NB4 (cell line): ENCODE measurements around the gene ADGRG7.

Experiments used
- DNase-seq: peaks from one replicate; pipeline ENCODE4 v3.0.0; 2010; ENCODE audit warnings: low read depth
- H3K4me3 ChIP-seq: one replicate; pipeline ENCODE4 v1.5.1; 2011; ENCODE audit warnings: mild to moderate bottlenecking, low read depth, low read length, moderate library complexity
- CTCF ChIP-seq: IDR thresholded peaks from one replicate; pipeline ENCODE4 v1.5.1; 2012; ENCODE audit warnings: low read depth, low read length
- MAX ChIP-seq: IDR thresholded peaks from 2 replicates; pipeline ENCODE4 v1.6.1; 2011; ENCODE audit warnings: low read depth, low read length
- MYC ChIP-seq: IDR thresholded peaks from 2 replicates; pipeline ENCODE4 v1.6.1; 2011; ENCODE audit warnings: low read depth, low read length
- POLR2A ChIP-seq: IDR thresholded peaks from 2 replicates; pipeline ENCODE4 v1.6.1; 2011; ENCODE audit warnings: mild to moderate bottlenecking; ENCODE audit not compliant: insufficient read length; ENCODE audit errors: extremely low read depth

ADGRG7 gene

GRCh38 chr3:100613721-100614390 lies 4.5 kb downstream of the ADGRG7 start:
- no peak overlapping the region for H3K4me3 ChIP-seq
- no peak for DNase-seq
- TF ChIP-seq CTCF (no peak), MYC (no peak), POLR2A (no peak), MAX (no peak)

DNA sequence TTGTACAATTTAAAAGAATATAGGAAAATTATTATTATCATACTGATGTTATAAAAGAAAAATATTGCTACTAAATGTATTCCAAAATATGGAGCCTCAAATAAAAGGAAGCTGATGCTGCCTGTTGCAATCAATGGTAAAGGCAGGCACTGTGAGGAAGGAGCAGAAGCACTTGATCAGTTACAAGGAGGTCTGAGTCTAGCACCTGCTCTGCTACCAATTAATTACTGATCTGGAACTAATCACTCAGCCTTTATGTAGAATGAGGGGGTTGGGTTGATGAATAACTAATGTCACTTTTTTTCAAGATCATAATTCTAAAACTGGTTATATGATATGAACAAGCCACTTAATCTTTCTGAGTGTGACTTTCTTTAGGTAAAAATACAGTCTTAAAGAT lies 5.5 kb downstream of the ADGRG7 start:
- TF ChIP-seq CTCF (no peak), POLR2A (no peak), MYC (no peak), MAX (no peak)
- no peak for DNase-seq
- H3K4me3 ChIP-seq = no peak overlapping the region

GRCh38 chr3:100615684-100616083 lies 6.3 kb downstream of the ADGRG7 start:
- DNase-seq = no peak
- no peak for TF ChIP-seq MAX
- no peak for TF ChIP-seq CTCF
- TF ChIP-seq MYC = no peak
- no peak overlapping the region for H3K4me3 ChIP-seq

GRCh38 chr3:100621251-100621650 lies 11.8 kb downstream of the ADGRG7 start:
- TF ChIP-seq CTCF (no peak), POLR2A (no peak), MYC (no peak), MAX (no peak)
- no peak overlapping the region for H3K4me3 ChIP-seq
- no peak for DNase-seq

GRCh38 chr3:100627491-100627890 lies 18.1 kb downstream of the ADGRG7 start:
- no peak overlapping the region for H3K4me3 ChIP-seq

More at GRCh38 chr3:100627491-100627890, 18.1 kb downstream of the ADGRG7 start:
- TF ChIP-seq CTCF = no peak
- no peak for DNase-seq
